Measurements from ENCODE around the gene ERC2. TPM values are rescaled to one million over a fixed set of nuclear protein-coding genes. Genes with fewer than 3 reads are reported as not detected.

ERC2 gene
- polyA plus RNA-seq, 3 donors, result not detected

GRCh38 chr3:55574671-55575070, 893.6 kb downstream of the ERC2 start:
- WGBS (ENCODE audit: insufficient coverage), result 100% methylated on average over 1 of the region's 3 CpGs
- no peak overlapping the region for H3K4me3 Mint-ChIP-seq
- H3K27me3 ChIP-seq (ENCODE audit: control insufficient read depth in 2 of 2, insufficient read depth in 2 of 2, low read length in 2 of 2), result peaks cover 0 to 5% of the 10 kb centered on the region in 2 donors
- peaks cover 5 to 17% (median 7%) of the 10 kb centered on the region in 3 donors for H3K27me3 Mint-ChIP-seq (ENCODE audit: low read depth in 3 of 3)
- no peaks in the 10 kb centered on the region for H4K20me1 ChIP-seq (ENCODE audit: insufficient read depth, low read length)
- no peaks in the 10 kb centered on the region for H3K4me1 ChIP-seq (ENCODE audit: control insufficient read depth in 1 of 2, insufficient read depth in 2 of 2, low read length in 2 of 2)
- no peaks in the 10 kb centered on the region for H3K4me1 Mint-ChIP-seq
- no peaks in the 10 kb centered on the region for H3K79me2 ChIP-seq (ENCODE audit: insufficient read depth, low read length)
- H3K9me3 Mint-ChIP-seq, result peaks cover 0 to 9% (median 3%) of the 10 kb centered on the region in 7 donors
- H3K9me3 ChIP-seq (replicated peaks in 1 of 2; ENCODE audit: control insufficient read depth in 1 of 2, insufficient read depth in 1 of 2, low read length in 2 of 2), result no peaks in the 10 kb centered on the region
- H3K9ac ChIP-seq (ENCODE audit: insufficient read depth, low read length, poor library complexity, severe bottlenecking), result no peak overlapping the region
- no peak for DNase-seq
- H3K4me2 ChIP-seq (replicated peaks; ENCODE audit: extremely low read depth, low read length, poor library complexity, severe bottlenecking), result no peak overlapping the region
- peak overlapping the region in 1 of 7 donors; percentile 43 for H3K27ac Mint-ChIP-seq
- H3K36me3 ChIP-seq (replicated peaks in 1 of 2; ENCODE audit: control insufficient read depth in 1 of 2, insufficient read depth in 2 of 2, low read length in 2 of 2), result no peaks in the 10 kb centered on the region
- H3K27ac ChIP-seq (ENCODE audit: low read depth in 1 of 2, low read length in 2 of 2), result no peak overlapping the region
- H2AFZ ChIP-seq (ENCODE audit: insufficient read depth, low read depth, low read length, poor library complexity, severe bottlenecking), result no peak overlapping the region
- intact Hi-C loops (cut with micrococcal nuclease), result no loop called here
- H3K36me3 Mint-ChIP-seq, result no peaks in the 10 kb centered on the region
- H3K4me3 ChIP-seq (replicated peaks in 1 of 3; ENCODE audit: low read depth in 2 of 3, low read length in 3 of 3), result no peak overlapping the region
- TF ChIP-seq CTCF (IDR thresholded peaks at IDR 0.05), result no peak

GRCh38 chr3:55572816-55573215, 895.5 kb downstream of the ERC2 start:
- Mint-ChIP-seq H3K36me3 (no peaks in the 10 kb centered on the region), H3K4me1 (no peaks in the 10 kb centered on the region), H3K27me3 (ENCODE audit: low read depth in 3 of 3) (peaks cover 3 to 15% (median 7%) of the 10 kb centered on the region in 3 donors), H3K27ac (no peak overlapping the region), H3K9me3 (peaks cover 0 to 4% (median 0%) of the 10 kb centered on the region in 7 donors), H3K4me3 (no peak overlapping the region)
- intact Hi-C loops (cut with micrococcal nuclease), result no loop called here
- Histone ChIP-seq H4K20me1 (ENCODE audit: insufficient read depth, low read length) (no peaks in the 10 kb centered on the region), H3K4me3 (replicated peaks in 1 of 3; ENCODE audit: low read depth in 2 of 3, low read length in 3 of 3) (no peak overlapping the region), H3K4me1 (ENCODE audit: control insufficient read depth in 1 of 2, insufficient read depth in 2 of 2, low read length in 2 of 2) (no peaks in the 10 kb centered on the region), H3K27ac (ENCODE audit: low read depth in 1 of 2, low read length in 2 of 2) (no peak overlapping the region), H3K9ac (ENCODE audit: insufficient read depth, low read length, poor library complexity, severe bottlenecking) (no peak overlapping the region), H3K27me3 (ENCODE audit: control insufficient read depth in 2 of 2, insufficient read depth in 2 of 2, low read length in 2 of 2) (peaks cover 0 to 5% of the 10 kb centered on the region in 2 donors), H3K79me2 (ENCODE audit: insufficient read depth, low read length) (no peaks in the 10 kb centered on the region), H3K9me3 (replicated peaks in 1 of 2; ENCODE audit: control insufficient read depth in 1 of 2, insufficient read depth in 1 of 2, low read length in 2 of 2) (no peaks in the 10 kb centered on the region), H3K36me3 (replicated peaks in 1 of 2; ENCODE audit: control insufficient read depth in 1 of 2, insufficient read depth in 2 of 2, low read length in 2 of 2) (no peaks in the 10 kb centered on the region), H3K4me2 (replicated peaks; ENCODE audit: extremely low read depth, low read length, poor library complexity, severe bottlenecking) (no peak overlapping the region), H2AFZ (ENCODE audit: insufficient read depth, low read depth, low read length, poor library complexity, severe bottlenecking) (no peak overlapping the region)
- no CpG with 5 or more reads among the region's 2 CpGs for WGBS (ENCODE audit: insufficient coverage)
- DNase-seq, result no peak
- no peak for TF ChIP-seq CTCF (IDR thresholded peaks at IDR 0.05)

All from CD14-positive monocyte (primary cell).